Cerebellar nuclear complex (tissue), 1 donor: ENCODE results near the gene BNIP2.
"Not testable (repeated sequence)": the region's sequence is repeated elsewhere in the genome, so short reads cannot be mapped to it uniquely, and the experiment has no call there.

Experiments
- DNase-seq, 2 experiments: peaks; one replicate each; lab custom pipeline; 2025; lab: John Stamatoyannopoulos, UW

The BNIP2 gene

GRCh38 chr15:59688782-59689625, at the start of gene BNIP2:
Gene BNIP2, minus strand, starts transcription at chr15:59689320. Its CDS starts 6,863 bp downstream, at chr15:59682457.
- peak; percentile 70 to 86 for DNase-seq

- no peak for DNase-seq
Observed at GRCh38 chr15:59738676-59739075, 49.6 kb upstream of the BNIP2 start.

- no peak for DNase-seq
Observed at GRCh38 chr15:59736181-59736580, 47.1 kb upstream of the BNIP2 start.

- no peak for DNase-seq
Observed at GRCh38 chr15:59725151-59725486, 36.0 kb upstream of the BNIP2 start.

GRCh38 chr15:59723687-59724346, 34.7 kb upstream of the BNIP2 start:
- no peak for DNase-seq

- DNase-seq: no peak
Observed at GRCh38 chr15:59722476-59722875, 33.4 kb upstream of the BNIP2 start.

DNA sequence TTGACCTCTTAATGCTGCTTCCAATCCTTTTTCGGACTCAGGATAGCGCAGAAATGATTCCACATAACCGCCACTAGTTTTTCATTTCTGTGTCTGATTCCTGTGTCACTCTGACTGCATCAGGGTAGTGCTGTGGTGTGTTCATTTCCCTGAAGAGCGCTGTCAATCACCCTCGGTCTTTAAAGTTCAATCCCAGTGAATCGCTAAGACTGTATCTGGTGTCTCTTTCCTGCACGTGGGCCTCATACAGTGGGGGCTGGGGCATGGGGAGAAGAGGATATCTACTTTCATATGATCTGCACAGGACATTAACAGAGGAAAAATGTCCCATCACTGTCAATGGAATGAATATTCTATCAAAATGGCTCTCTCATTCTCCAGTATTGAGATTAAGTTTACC, 32.9 kb upstream of the BNIP2 start:
- DNase-seq: no peak

DNA sequence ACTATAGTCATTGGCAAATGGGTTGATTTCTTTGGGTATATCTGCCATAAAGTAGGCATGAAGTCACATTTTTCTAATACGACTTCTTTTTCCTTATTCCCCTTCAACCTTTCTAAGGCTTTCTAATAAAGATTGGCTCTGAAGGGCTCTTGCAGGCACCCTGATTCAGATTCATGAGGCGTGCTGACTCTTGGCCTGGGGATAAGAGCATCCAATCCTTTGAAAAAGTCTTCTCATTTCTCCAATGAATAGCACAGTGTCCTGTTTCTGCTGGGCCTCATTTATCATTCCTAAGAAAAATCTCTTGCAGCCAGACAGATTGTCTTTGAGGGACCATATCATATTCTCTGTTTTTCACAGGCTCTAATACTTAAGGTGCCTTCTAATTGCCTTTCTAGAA, 32.3 kb upstream of the BNIP2 start:
- no peak for DNase-seq

DNA sequence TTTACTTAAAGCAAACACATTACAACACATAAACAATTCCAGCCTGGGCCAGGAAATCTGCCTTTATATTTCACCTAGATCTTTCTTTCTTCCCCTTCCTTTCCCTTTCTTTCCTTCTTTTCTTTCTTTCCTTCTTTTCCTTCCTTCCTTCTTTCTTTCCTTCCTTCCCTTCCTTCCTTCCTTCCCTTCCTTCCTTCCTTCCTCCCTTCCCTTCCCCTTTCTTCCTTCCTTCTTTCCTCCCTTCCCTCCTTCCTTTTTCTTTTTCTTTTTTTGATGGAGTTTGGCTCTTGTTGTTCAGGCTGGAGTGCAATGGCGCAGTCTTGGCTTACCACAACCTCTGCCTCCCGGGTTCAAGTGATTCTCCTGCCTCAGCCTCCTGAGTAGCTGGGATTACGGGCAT, 24.1 kb upstream of the BNIP2 start:
- no peak for DNase-seq

- DNase-seq: no peak
Observed at GRCh38 chr15:59711451-59712243, 22.5 kb upstream of the BNIP2 start.

- DNase-seq: no peak
Observed at GRCh38 chr15:59707619-59708018, 18.5 kb upstream of the BNIP2 start.

GRCh38 chr15:59703979-59704796, 15.1 kb upstream of the BNIP2 start:
- DNase-seq: no peak

DNA sequence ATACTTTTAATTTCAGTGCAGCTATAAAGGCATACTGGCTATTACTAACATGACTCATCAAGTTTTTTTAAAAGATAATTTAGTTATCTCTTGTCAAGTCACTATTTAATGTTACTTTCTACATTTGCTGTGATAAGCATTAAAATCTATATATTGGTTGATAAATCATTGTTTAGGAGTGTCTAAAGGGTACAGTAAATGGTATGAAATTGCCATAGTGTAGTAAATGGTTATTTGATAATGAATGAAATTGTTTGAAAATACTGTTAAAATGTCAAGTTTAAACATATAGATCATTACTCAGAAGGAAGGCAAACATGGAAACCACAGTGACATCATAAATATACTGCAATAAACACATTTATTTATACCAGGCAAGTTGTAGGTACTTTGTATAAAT, 13.2 kb upstream of the BNIP2 start:
- DNase-seq: no peak

DNA sequence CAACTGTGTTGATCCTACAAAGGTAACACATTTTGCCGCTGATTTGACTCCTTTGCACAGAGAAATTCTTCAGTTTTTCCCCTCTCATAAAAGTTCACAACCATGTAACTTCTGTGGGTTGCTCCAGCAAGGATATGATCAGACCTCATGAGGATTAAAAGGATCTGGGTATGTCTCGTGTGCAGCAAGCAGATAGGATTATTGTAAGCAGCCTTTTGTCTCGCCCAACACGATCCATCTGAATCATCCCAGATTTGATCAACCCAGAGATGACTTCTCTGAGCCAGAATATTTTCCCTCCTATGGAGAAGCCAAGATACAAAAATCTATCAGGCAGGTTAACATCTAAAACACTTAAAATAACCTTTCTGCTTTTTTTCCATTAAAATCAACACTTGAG, 12.8 kb upstream of the BNIP2 start:
- no peak for DNase-seq

- DNase-seq: no peak
Observed at GRCh38 chr15:59699810-59700431, 10.8 kb upstream of the BNIP2 start.

GRCh38 chr15:59698065-59698464, 8.9 kb upstream of the BNIP2 start:
- DNase-seq: not testable (repeated sequence)

- no peak for DNase-seq
Observed at GRCh38 chr15:59696332-59696731, 7.2 kb upstream of the BNIP2 start.

GRCh38 chr15:59694779-59695178, 5.7 kb upstream of the BNIP2 start:
- no peak for DNase-seq

- DNase-seq: no peak
Observed at GRCh38 chr15:59691194-59691805, 2.2 kb upstream of the BNIP2 start.

GRCh38 chr15:59689626-59690236, 611 bp upstream of the BNIP2 start:
- DNase-seq: no peak

GRCh38 chr15:59688423-59688781, 718 bp downstream of the BNIP2 start:
- DNase-seq: no peak
